Fibroblast of lung (primary cell): ENCODE results near the gene CNTNAP5. TPM values are rescaled to one million over a fixed set of nuclear protein-coding genes. Genes with fewer than 3 reads are reported as not detected.

Source experiments
- DNase-seq, 2 donors: peaks; one replicate each; pipeline versions ENCODE4 v3.0.0 to v3.0.0-alpha.2; 2010; ENCODE audit warnings: low read depth in 2 of 2
- H2AFZ ChIP-seq: 2 replicates; pipeline ENCODE4 v1.5.1; 2012; ENCODE audit warnings: low read length, control low read depth, inconsistent platforms
- H3K27ac ChIP-seq: 2 replicates; pipeline ENCODE4 v1.5.1; 2011; ENCODE audit warnings: low read length, control low read depth; ENCODE audit not compliant: insufficient read depth
- H3K27me3 ChIP-seq: 2 replicates; pipeline ENCODE4 v1.5.1; 2011; ENCODE audit warnings: mild to moderate bottlenecking, low read length; ENCODE audit not compliant: control insufficient read depth, insufficient read depth
- H3K36me3 ChIP-seq: 2 replicates; pipeline ENCODE4 v1.5.1; 2011; ENCODE audit warnings: low read length; ENCODE audit not compliant: control insufficient read depth, insufficient read depth
- H3K4me1 ChIP-seq: 2 replicates; pipeline ENCODE4 v1.5.1; 2011; ENCODE audit warnings: low read length; ENCODE audit not compliant: control insufficient read depth, insufficient read depth; ENCODE audit errors: extremely low read depth
- H3K4me2 ChIP-seq: 2 replicates; pipeline ENCODE4 v1.5.1; 2011; ENCODE audit warnings: low read length, control low read depth; ENCODE audit not compliant: insufficient read depth; ENCODE audit errors: extremely low read depth
- H3K4me3 ChIP-seq, 4 experiments: fragments of 200-600 bp in 1 of 4; sonication (generic) in 1 of 4; replicated peaks in 1 of 4; 2 replicates each; pipeline ENCODE4 v1.5.1; 2011 to 2016; ENCODE audit warnings: low read length in 4 of 4, low read depth in 3 of 4, mild to moderate bottlenecking in 3 of 4, control low read depth in 2 of 4, inconsistent platforms in 1 of 4, mixed read lengths in 1 of 4; ENCODE audit not compliant: insufficient read depth in 1 of 4; ENCODE audit errors: control extremely low read depth in 1 of 4
- H3K79me2 ChIP-seq: 2 replicates; pipeline ENCODE4 v1.5.1; 2012; ENCODE audit warnings: mild to moderate bottlenecking, low read length, inconsistent platforms; ENCODE audit not compliant: control insufficient read depth, insufficient read depth
- H3K9ac ChIP-seq: 2 replicates; pipeline ENCODE4 v1.5.1; 2011; ENCODE audit warnings: mild to moderate bottlenecking, low read length, control low read depth; ENCODE audit not compliant: insufficient read depth
- H3K9me3 ChIP-seq: 2 replicates; pipeline ENCODE4 v1.5.1; 2012; ENCODE audit warnings: low read depth, low read length; ENCODE audit not compliant: control insufficient read depth, insufficient read depth
- H4K20me1 ChIP-seq: 2 replicates; pipeline ENCODE4 v1.5.1; 2011; ENCODE audit warnings: low read length; ENCODE audit not compliant: control insufficient read depth, insufficient read depth; ENCODE audit errors: extremely low read depth
- EZH2 ChIP-seq: IDR thresholded peaks from 2 replicates; pipeline ENCODE4 v1.5.1; 2012; ENCODE audit warnings: low read length, control low read depth, mild to moderate bottlenecking; ENCODE audit errors: missing control alignments
- polyA plus RNA-seq, 2 donors: library from polyadenylated mRNA; depleted of rRNA in 1 of 2; stranded (reverse) in 1 of 2; unstranded in 1 of 2; fragments of >200 nt; gene quantifications; 2 replicates each; pipeline ENCODE4 v1.2.1, GENCODE V29; 2011 to 2012; ENCODE audit warnings: missing spikeins in 1 of 2
- total RNA-seq: library from RNA; depleted of rRNA; stranded (reverse); fragments of >200 nt; gene quantifications from 2 replicates; pipeline ENCODE4 v1.2.1, GENCODE V29; 2014
- TF ChIP-seq, protein P1 (sequence below), 2 donors: IDR thresholded peaks in 1 of 2; conservative IDR thresholded peaks in 1 of 2; 1 replicate in 1 of 2; 2 replicates in 1 of 2; pipeline ENCODE4 v1.5.1; 2011 to 2012; ENCODE audit warnings: low read length in 2 of 2, control low read depth in 1 of 2, inconsistent platforms in 1 of 2, low read depth in 1 of 2, mild to moderate bottlenecking in 1 of 2

The CNTNAP5 gene
- total and polyA plus RNA-seq, 2 donors (not counting 1 experiment from before 2014, with no cell fraction given) = not detected

- Histone ChIP-seq H3K4me3 (no peak overlapping the region), H3K9ac (no peak overlapping the region), H2AFZ (no peak overlapping the region), H4K20me1 (no peaks in the 10 kb centered on the region), H3K79me2 (no peaks in the 10 kb centered on the region), H3K27ac (no peak overlapping the region), H3K4me1 (no peaks in the 10 kb centered on the region), H3K27me3 (no peaks in the 10 kb centered on the region), H3K4me2 (no peak overlapping the region), H3K9me3 (no peaks in the 10 kb centered on the region), H3K36me3 (no peaks in the 10 kb centered on the region)
- TF ChIP-seq EZH2 = no peak
- TF ChIP-seq, protein P1, sequence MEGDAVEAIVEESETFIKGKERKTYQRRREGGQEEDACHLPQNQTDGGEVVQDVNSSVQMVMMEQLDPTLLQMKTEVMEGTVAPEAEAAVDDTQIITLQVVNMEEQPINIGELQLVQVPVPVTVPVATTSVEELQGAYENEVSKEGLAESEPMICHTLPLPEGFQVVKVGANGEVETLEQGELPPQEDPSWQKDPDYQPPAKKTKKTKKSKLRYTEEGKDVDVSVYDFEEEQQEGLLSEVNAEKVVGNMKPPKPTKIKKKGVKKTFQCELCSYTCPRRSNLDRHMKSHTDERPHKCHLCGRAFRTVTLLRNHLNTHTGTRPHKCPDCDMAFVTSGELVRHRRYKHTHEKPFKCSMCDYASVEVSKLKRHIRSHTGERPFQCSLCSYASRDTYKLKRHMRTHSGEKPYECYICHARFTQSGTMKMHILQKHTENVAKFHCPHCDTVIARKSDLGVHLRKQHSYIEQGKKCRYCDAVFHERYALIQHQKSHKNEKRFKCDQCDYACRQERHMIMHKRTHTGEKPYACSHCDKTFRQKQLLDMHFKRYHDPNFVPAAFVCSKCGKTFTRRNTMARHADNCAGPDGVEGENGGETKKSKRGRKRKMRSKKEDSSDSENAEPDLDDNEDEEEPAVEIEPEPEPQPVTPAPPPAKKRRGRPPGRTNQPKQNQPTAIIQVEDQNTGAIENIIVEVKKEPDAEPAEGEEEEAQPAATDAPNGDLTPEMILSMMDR (conservative IDR thresholded peaks at IDR 0.05 in 1 of 2, IDR thresholded peaks at IDR 0.05 in 1 of 2; ENCODE audit: low read depth in 1 of 2, low read length in 2 of 2) = peak; percentile 26 to 66
- DNase-seq = peak; percentile 4 to 57
Measured at GRCh38 chr2:124804014-124804940, 779.2 kb downstream of the CNTNAP5 start.

GRCh38 chr2:124805060-124805459 lies 780.0 kb downstream of the CNTNAP5 start:
- Histone ChIP-seq H3K4me3 (no peak overlapping the region), H3K4me1 (no peaks in the 10 kb centered on the region), H3K27ac (no peak overlapping the region), H3K9me3 (no peaks in the 10 kb centered on the region), H2AFZ (no peak overlapping the region), H3K4me2 (no peak overlapping the region), H3K79me2 (no peaks in the 10 kb centered on the region), H3K36me3 (no peaks in the 10 kb centered on the region), H3K27me3 (no peaks in the 10 kb centered on the region), H3K9ac (no peak overlapping the region), H4K20me1 (no peaks in the 10 kb centered on the region)
- no peak for TF ChIP-seq EZH2
- TF ChIP-seq, protein P1 (conservative IDR thresholded peaks at IDR 0.05 in 1 of 2, IDR thresholded peaks at IDR 0.05 in 1 of 2; ENCODE audit: low read depth in 1 of 2, low read length in 2 of 2) = no peak
- DNase-seq = no peak

- no peaks in the 10 kb centered on the region for H4K20me1 ChIP-seq
- no peak overlapping the region for H2AFZ ChIP-seq
- no peaks in the 10 kb centered on the region for H3K27me3 ChIP-seq
- no peak overlapping the region for H3K9ac ChIP-seq
- H3K4me1 ChIP-seq = no peaks in the 10 kb centered on the region
- H3K9me3 ChIP-seq = no peaks in the 10 kb centered on the region
- TF ChIP-seq EZH2 = no peak
- TF ChIP-seq, protein P1 (conservative IDR thresholded peaks at IDR 0.05 in 1 of 2, IDR thresholded peaks at IDR 0.05 in 1 of 2; ENCODE audit: low read depth in 1 of 2, low read length in 2 of 2) = no peak
- H3K4me3 ChIP-seq = no peak overlapping the region
- H3K4me2 ChIP-seq = no peak overlapping the region
- DNase-seq = peak in 1 of 2 donors; percentile 23
- no peaks in the 10 kb centered on the region for H3K79me2 ChIP-seq
- no peaks in the 10 kb centered on the region for H3K36me3 ChIP-seq
- H3K27ac ChIP-seq = no peak overlapping the region
Measured at GRCh38 chr2:124810132-124810531, 785.0 kb downstream of the CNTNAP5 start.
